Activated CD4-positive, alpha-beta T cell treated with anti-CD3 and anti-CD28 coated beads for 48 hours (primary cell): ENCODE measurements around the gene PHRF1.

ENCODE experiments used
- DNase-seq: peaks from one replicate; pipeline ENCODE4 v3.0.0-alpha.2; 2020

The PHRF1 gene

DNA sequence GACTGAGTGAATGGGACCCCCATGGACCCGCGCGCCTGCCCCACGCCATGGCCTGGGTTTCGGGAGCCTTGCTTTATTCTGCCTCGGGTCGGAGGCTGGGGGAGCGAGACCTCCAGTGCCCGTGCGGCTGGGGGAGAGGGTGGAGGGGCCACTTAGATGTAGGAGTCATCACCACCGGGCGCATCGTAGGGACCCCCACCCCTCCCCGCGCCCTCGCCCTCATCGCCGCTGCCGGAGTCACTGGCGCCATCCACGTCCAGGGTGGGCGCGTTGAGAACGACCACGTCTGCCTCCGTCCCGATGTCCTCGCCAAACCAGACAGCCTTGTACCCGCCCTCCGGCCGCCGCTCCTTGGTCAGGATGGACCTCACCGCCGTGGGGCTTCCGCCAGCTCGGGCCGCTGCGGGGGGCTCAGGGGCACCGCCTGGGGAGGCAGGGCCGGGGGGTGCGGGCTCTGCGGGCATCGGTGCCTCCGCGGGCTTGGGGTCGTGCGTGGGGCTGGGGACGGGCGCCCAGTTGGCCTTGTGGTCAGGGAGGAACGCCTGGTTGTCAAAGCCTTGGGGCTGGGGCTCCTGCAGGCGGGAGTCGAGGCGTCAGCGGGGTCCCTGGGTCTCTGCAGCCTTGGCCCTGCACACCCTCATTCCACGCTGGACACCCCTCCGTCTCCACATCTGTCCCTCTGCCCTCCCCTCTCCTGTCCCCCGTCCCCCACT, 41.1 kb downstream of the PHRF1 start:
- DNase-seq, result peak; percentile 6

DNA sequence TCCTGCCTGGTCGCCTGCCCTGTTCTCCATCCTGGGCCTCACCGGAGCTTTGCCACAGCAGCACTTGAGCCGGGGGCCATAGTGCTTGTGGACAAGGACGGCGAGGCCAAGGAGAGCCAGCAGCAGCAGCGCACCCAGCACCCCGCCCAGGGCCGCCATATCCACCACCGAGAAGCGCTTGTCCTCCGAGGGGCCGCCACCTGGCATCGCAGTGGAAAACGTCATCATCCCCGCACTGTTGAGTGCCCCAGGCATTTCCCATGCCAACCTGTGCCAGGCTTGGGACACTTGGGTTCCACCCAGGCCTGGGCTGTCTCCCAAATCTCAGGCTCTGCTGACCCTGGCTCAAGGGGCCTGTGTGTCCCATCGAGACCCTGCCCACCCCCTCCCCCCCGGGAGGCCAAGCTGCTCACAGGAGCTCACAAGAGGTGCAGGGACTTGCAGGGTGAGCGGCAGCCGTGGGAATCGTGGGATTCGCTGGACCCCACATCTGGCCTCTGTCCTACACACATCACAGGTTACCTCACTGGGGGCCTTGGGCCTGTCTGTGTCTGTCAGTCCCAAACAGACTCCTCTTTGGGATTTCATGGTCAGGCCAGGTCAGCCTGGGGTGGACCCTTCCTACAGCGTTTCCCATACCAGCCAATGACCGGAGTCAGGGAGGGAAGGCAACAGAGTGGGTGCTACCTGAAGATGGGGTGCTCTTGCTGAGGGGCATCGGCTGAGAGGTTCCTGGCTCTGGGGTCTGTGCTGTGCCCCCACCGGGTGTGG, 41.8 kb downstream of the PHRF1 start:
- DNase-seq, result peak; percentile 6

DNA sequence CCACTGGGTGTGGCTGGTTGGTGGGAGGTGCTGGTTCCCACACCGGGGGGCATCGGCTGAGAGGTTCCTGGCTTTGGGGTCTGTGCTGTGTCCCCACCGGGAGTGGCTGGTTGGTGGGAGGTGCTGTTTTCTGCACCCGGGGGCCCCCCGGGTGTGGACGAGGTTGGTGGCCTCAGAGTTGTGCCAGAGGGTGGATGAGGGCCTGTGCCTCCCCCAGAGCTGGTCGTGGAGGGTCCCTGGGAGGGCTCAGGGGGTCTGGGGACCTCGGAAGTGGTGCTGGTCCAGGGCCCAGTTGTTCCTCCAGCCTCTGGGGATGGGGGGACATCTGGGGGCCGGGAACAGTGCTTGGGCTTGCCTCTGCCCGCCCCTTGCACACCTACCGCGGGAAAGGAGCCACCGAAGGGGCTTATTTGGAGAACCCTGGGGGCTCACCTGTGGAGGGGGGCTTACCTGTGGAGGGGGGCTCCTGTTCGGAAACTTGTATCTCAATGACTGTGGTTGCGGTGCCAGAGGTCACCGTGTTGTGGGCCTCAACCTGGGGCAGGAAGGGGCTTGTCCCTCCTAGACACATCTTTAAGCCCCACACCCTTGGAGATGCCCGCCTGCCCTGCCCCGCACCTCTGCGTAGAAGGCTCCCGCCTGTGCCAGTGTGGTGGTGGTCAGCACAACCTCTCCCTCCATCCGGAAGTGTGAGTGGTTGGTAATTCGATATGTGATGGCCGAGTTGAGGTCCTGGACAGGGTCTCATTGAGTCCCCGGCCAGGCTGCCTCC, 42.8 kb downstream of the PHRF1 start:
- DNase-seq, result no peak

DNA sequence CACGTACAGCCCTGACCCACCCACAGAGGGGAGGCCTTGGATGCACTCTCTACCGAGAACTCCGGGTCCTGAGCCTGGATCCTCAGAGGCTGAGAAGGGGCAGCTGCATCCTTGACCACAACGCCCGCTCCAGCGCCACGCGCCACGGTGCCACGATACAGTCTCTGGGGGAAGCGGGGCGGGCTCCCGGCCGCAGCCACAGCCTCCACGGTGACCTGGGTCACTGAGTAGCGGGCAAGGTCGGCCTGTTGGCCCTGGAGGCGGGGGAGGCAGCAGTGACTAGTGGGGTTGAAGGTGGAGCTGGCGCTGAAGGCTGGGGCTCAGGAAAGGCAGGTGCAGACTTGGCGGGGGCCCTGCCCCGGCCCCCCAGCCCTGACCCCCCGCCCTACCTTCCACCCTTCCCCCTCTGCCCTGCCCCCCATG, 43.4 kb downstream of the PHRF1 start:
- DNase-seq, result no peak

DNA sequence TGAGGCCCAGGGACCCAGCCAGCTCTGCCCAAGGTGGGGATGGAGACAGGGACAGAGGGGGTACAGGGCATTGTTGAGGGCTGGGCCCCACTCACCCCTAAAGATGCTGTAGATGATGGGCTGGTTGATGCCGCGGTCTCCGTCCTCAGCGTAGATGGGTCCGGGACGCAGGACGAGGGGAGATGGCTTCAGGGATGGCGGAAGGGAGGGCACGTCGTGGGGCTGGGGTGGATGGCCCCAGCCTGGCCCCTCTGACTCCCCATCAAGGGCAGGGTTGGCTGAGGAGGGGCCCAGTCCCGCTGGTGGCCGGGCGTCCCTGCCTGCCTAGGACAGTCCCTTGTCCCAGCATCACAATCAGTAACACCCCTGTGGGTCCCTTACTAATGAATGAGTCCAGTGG, 43.9 kb downstream of the PHRF1 start:
- DNase-seq, result no peak

DNA sequence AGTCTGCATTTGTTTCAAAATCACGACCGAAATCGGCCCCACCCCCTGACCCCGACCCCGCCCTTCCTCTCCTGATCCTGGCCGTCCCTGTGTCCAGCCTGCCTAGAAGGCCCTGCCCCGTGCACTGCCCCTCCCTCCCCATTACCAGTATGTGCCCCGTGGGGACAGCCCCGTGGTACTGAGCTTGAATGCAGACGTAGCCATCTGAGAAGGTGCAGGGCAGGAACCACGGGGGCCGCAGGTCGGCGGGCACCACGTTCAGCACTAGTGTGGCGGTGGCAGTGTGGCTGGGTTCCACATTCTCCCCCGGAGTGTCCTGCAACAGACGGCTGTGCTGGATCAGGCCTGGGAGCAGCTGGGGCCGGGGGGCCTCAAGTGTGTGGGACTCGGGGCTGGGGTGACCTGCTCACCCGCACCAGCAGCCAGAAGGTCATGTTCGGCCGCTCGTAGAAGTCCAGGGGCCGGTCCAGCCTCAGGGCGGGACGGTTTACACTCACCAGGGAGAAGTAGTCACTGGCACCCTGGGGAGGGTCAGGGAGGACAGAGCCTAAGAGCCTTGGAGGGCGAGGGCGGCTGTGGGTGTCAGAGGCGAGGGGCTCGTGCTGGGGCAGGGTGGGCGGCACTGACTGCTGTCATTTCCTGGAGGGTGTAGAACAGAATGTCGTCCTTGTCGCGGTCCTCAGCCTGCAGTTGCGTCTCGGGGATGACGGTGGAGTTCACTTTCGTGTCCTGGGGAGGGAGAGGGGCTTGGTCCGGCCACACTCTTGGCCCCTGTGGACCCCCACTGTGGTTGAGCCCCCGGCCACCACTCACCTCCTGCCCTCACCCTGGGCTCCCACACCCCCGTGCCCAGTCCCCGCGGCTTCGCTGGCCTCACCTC, 44.9 kb downstream of the PHRF1 start:
- DNase-seq, result peak; percentile 4

DNA sequence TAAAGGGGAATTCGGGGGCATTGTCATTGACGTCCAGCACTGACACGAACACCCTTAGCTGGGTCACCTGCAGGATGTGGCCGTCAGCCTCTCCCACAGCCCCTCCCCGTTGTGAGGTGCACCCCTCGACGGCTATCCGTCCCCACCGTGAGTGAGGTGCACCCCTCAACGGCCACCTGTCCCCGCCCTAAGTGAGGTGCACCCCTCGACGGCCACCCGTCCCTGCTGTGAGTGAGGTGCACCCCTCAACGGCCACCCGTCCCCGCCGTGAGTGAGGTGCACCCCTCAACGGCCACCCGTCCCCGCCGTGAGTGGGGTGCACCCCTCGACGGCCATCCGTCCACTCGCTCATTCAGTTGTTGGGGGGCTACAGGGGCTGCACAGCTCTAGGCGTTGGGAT, 45.6 kb downstream of the PHRF1 start:
- DNase-seq, result no peak

DNA sequence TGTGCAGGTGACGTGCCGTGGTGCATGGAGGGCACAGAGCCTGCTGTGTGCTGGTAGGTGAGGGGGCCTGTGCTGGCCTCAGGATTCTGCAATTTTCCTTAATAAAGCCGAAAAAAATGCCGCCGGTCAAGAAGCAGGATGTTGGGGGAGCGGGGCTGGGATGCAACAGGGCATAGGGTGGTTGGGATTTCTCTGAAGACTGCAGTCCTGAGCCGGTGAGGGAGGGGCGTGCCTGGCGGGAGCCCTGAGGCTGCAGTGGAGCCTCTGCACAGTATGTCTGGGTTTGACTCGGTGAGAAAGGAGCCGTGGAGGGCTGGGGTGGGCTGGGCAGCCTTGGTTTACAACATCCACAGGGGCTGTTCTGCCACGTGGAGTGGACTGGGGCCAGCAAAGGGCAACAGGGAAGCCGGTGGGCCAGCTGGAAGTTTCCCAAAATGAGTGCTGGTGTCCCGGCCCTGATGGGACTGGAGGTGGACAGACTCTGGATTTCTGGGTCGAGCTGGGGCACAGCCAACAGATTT, 47.1 kb downstream of the PHRF1 start:
- peak; percentile 3 for DNase-seq

DNA sequence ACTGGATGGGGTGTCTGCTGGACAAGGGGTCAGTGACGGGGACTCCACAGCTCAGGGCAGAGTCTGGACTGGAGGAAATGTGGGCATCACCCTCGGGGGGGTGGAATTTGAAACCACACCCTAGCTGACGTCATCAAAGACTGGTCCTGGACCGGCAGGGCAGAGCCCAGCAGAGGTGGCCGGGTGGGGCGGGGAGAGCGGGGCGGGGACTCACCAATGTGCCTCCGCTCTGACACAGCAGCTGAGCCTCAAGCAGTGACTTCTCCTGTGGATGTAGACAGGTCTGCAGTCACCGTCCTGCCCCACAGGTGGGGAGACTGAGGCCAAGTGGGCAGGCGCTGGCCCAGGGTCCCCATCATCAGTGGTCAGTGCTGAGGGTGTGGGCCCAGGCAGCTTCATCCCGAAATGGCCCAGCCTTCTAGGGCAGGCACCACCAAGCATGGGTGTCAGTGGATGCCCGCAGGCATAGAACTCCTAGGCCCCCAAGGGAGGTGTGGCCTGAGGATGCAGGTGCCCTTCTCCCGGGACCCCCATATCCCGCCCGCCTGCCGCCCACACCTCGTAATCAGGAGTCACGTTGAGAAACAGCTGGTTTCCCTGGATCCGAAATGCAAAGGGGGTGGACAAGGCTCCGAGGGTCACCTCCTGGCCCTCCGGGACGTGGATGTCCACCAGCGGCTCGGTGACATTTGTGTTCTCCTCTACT, 47.9 kb downstream of the PHRF1 start:
- DNase-seq, result peak; percentile 5

DNA sequence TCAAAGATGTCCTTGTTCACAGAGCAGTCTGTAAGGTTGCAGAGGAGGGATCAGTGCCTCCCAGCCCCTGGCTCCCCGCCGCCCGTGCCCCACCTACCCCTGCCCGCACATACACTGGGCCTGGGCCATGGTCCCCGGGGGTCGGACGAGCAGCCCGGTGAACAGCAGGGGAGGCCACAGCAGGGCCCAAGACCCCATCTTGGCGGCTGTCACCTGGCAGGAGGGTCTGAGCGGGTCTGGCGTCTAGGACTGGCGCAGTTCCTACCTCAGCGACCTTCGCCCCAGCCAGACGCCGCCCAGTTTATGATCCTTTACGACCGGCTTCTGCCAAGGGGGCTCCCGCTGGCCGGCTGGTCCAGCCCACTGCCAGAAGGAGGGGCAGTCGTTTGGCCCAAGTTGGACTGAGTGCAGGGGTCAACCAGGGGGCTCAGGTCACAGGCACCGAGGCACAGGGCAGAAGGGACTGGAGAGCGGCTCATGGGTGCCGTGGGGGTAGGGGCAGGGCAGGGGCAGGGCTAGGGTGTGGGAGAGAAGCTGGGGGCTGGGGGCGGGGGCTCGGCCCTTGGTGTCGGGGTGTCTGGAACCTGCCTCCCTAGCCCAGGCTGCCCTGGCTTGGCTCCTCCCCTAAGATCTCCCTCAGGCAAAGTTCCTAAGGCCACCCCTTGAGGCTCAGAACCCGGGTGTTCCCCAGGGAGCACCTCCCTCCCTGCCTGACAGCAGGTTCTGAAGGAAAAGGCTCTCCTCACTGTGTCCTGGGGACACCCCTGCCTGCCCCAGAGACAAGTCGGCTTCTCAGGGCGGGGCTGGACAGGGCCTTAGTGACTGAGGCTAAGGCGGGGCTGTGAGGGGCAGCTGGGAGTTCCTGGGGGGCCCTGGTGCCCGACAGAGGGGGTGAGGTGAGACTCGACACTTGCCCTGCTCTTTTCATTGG, 48.7 kb downstream of the PHRF1 start, which contains the start of gene CDHR5:
TSS of gene CDHR5 (minus strand) at position 251 of the 931 bp plus-strand sequence. CDS start at position 198, 53 bp downstream.
- peak; percentile 15 for DNase-seq

DNA sequence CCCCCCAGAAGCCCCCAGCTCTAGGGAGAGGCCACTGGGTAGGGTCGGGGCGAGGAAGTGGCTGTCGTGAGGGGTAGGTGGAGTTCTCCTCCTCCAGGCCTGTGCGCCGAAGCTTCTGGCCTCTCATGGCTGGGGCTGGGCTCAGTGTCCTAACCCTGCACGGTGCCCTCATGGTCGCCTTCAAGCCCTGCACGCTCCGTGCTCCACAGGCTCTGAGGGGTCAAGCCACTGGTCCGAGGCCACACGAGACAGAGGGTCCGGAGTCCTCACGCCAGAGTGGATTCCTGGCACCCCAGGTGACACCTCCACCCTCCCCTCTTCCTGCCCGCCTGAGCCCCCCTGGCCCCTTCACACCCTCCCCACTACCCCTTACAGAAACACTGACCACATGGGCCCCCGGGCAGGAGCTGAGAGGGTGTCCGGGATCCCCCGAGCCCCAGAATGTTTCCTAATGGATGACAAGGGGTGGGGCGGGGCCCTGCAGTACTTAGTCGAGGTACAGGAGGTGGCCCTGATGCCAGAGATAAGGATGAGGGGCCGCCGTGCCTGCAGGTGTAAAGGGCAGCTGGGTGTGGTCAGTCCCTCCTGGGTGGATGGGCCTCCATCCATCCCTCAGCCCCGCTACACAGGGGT, 49.5 kb downstream of the PHRF1 start:
- DNase-seq, result peak; percentile 2

DNA sequence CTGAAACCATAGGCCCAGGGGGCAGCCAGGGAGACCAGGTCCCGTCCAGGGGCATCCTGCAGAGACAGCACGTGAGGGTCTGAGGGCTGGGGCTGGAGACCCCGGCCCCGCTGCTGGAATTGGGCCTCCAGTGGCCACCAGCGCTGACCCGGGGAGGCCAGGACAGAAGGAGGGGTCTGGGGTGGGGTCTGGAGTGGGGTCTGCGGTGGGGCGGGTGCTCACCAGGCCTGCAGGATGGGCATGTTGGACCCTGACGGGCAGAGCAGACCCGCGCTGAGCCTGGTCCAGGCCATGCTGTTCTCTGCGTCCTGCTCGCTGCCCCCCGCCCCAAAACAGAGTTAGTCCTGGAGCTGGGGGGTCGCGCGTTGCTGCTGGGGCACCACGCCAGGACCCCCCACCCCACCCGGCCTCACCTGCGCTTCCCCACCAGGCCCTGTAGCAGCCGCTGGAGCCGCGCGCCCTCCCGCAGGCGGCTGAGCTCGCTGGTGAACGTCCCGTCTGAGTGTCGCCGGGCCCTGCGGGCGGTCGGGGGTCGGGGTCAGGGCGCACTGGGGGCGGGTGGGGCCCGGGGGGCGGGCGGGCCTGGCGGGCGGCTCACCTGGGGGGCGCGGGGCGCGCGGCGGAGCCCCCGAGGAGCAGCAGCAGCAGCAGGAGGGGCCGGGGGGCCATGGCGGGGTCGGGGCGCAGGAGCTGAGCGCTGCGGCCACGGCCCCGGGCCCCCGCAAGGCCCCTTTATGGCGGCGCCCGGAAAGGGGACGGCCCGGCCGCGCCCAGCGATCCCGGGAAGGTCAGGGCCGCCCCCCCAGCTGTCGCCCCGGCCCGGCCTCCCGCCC, 50.4 kb downstream of the PHRF1 start, which contains the start of gene SCT:
TSS of gene SCT (minus strand) at position 707 of the 833 bp plus-strand sequence. CDS start at position 669, 38 bp downstream.
- DNase-seq, result peak; percentile 8

DNA sequence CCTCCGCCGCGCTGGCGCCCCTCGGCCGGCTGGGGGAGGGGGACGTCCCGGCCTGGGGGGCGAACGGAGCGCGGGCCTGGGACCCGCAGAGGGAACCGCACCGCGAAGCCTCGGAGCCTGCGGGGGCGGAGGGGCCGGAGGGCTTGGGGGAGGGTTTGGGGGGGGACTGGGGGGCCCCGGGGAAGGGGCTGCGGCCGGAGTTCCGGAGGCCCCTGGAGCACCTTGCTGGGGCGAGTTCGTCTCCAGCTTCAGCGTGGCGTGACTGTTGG, 51.0 kb downstream of the PHRF1 start:
- no peak for DNase-seq

DNA sequence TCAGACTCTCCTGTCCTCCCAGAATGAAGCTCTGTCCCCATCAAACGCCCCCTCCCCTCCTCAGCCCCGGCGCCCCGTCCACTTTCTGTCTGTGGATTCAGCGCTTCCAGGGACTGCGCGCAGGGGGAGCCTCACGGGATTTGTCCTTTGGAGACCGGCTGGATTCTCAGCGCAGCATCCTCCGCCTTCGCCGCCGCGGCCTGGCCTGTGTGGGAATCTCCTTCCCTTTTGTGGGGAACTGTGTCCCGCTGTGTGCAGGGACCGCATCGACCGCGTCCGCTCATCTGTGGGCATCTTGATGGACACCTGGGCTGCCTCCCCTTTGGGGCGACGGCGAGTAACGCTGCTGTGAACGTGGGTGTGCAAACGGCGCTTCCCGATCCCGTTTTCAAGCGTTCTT, 51.8 kb downstream of the PHRF1 start:
- peak; percentile 3 for DNase-seq

DNA sequence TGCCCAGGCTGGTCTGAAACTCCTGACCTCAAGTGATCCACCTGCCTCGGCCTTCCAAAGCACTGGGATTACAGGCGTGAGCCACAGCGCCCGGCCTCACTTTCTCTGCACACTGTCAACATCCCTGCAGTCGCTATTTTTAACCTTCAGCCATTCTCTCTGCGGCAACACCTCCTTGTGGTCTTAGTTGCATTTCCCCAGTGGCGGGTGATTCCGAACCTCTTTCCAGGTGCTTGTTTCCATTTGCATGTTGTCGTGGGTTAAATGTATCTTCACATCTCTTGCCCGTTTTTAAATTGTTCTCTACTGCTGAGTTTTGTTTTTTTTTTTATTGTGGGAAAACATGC, 52.9 kb downstream of the PHRF1 start:
- peak; percentile 27 for DNase-seq

DNA sequence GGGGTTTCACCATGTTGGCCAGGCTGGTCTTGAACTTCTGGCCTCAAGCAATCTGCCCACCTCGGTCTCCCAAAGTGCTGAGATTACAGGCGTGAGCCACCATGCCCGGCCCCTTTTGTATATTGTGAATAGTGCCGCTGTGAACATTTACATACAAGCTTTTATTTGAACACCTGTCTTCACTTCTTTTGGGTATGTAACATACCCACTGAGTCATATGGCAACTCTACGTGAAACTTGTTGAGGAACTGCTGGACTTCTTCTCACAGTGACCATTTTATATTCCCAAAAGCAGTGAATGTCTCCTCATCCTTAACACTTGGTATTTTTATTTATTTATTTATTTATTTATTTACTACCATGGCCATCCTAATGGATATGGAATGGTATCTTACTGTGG, 54.6 kb downstream of the PHRF1 start:
- no peak for DNase-seq

DNA sequence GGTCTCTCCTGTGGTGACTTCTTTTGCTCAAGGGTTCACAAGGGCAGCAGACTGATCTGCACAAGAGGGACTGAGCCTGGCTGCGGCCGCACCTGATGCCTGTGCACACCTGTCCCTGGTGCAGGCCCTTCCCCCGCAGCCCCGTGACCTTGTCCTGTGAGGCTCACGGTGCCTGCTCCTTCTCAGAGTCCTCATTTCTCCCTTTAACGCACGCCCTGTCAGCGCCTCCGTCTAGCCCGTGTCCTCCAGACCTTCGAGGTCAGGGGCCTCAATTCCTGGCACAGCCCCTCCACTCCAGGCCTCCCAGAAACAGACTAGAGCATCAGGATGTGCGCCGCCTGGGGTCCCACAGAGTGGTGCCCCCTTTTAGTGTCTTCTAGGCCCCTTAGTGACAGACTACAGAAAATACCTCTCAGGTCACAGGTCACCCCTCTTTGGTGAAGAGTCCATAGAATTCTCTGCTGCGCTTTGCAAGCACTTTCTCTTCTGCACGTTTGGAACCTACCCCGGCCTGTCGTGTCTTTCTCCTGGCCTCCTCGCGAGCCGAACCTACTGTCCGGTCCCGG, 59.8 kb downstream of the PHRF1 start:
- DNase-seq, result no peak

DNA sequence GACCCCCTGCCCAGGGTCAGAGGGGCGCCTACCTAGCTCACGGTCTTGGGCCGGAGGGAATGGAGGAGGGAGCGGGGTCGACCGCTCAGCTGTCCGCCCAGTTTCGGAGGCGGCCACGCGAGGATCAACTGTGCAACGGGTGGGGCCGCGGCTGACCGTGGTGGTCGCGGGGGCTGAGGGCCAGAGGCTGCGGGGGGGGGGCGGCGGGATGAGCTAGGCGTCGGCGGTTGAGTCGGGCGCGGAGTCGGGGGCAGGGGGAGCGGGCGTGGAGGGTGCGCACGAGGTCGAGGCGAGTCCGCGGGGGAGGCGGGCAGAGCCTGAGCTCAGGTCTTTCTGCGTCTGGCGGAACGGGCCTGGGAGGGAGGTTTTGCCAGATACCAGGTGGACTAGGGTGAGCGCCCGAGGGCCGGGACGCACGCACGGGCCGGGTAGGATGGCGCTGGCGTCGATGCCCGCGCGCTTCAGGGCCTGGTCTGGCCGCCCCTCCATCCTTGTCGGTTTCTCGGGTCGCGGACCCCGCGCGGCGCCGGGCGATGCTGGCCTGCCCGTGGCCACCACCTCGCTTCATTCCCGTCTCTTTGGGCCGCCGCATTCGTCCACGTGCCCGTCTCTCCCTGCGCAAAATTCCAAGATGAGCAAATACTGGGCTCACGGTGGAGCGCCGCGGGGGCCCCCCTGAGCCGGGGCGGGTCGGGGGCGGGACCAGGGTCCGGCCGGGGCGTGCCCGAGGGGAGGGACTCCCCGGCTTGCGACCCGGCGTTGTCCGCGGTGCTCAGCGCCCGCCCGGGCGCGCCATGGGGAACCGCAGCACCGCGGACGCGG, 60.5 kb downstream of the PHRF1 start, which contains the start of gene DRD4:
TSS of gene DRD4 (plus strand) at position 759 of the 822 bp plus-strand sequence. CDS start at position 795, 36 bp downstream.
- no peak for DNase-seq
